Glutamatergic neuron (in vitro differentiated cells): ENCODE results near the gene PACRG. TPM values are rescaled to one million over a fixed set of nuclear protein-coding genes. Genes with fewer than 3 reads are reported as not detected.

Source experiments
- DNase-seq: peaks from one replicate; pipeline ENCODE4 v3.0.0; 2022
- H3K27ac Mint-ChIP-seq: one replicate; pipeline ENCODE4 v1.8.0; 2020; ENCODE audit warnings: mild to moderate bottlenecking, mixed read lengths, inconsistent platforms; ENCODE audit not compliant: unreplicated experiment
- H3K27me3 Mint-ChIP-seq: one replicate; pipeline ENCODE4 v1.8.0; 2020; ENCODE audit warnings: mild to moderate bottlenecking, moderate library complexity, mixed read lengths, inconsistent platforms; ENCODE audit not compliant: unreplicated experiment
- H3K36me3 Mint-ChIP-seq: one replicate; pipeline ENCODE4 v1.8.0; 2020; ENCODE audit warnings: mild to moderate bottlenecking, mixed read lengths, inconsistent platforms; ENCODE audit not compliant: unreplicated experiment
- H3K4me1 Mint-ChIP-seq: one replicate; pipeline ENCODE4 v1.8.0; 2020; ENCODE audit warnings: mild to moderate bottlenecking, low read depth, mixed read lengths, inconsistent platforms; ENCODE audit not compliant: unreplicated experiment
- H3K4me3 Mint-ChIP-seq: one replicate; pipeline ENCODE4 v1.8.0; 2020; ENCODE audit warnings: mild to moderate bottlenecking, mixed read lengths, inconsistent platforms; ENCODE audit not compliant: unreplicated experiment
- H3K9me3 Mint-ChIP-seq: one replicate; pipeline ENCODE4 v1.8.0; 2020; ENCODE audit warnings: mild to moderate bottlenecking, moderate library complexity, mixed read lengths, inconsistent platforms; ENCODE audit not compliant: unreplicated experiment
- total RNA-seq: library from RNA; stranded (reverse); fragmentation: NEBNext Ultra II Directional; extraction: Animal tissue kit (Norgen Biotek cat#: 25700); gene quantifications from one replicate; pipeline ENCODE4 v1.2.1, GENCODE V29; 2021; ENCODE audit not compliant: unreplicated experiment
- TF ChIP-seq, protein P1 (sequence below): fragments of 200-600 bp; sonication (generic); IDR thresholded peaks from one replicate; pipeline ENCODE4 v1.5.0; 2021; ENCODE audit not compliant: partially characterized antibody, unreplicated experiment

PACRG gene
- total RNA-seq, 1 donor from 2014 or later, result not detected

DNA sequence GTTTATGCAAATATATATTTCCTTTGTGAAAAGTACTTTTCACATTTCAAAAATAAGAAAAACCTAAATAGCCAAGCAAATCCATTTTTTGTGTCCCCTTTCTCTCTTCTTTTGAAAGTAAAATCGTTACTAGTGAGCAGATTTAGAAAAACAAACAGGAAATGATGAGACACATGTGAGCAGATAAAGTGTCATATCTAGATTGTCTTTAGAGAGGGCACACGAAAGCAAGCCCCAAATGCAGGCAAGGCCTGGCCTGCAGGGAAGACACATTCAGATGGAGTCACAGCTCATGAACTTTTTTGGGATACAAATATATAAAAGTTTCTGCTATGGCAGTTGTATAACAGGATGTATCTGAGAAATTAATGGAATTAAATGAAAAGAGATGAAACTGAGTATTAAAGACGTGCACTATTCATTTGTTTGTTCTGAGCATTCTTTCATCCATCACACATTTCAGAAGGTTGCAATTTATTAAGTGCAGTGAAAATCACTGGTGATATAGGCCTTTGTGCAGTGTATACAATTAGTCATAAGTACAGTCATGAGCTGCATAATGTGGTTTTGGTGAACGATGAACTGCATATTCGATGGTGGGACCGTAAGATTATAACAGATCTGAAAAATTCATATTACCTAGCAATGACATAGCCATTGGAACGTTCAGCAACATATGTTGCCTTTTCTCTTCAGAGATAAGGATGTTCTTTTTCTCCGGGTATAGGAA lies 101.4 kb downstream of the PACRG start:
- Mint-ChIP-seq H3K9me3 (no peaks in the 10 kb centered on the region), H3K27me3 (no peaks in the 10 kb centered on the region), H3K4me3 (no peak overlapping the region), H3K36me3 (no peaks in the 10 kb centered on the region), H3K4me1 (no peaks in the 10 kb centered on the region), H3K27ac (no peak overlapping the region)
- TF ChIP-seq, protein P1, sequence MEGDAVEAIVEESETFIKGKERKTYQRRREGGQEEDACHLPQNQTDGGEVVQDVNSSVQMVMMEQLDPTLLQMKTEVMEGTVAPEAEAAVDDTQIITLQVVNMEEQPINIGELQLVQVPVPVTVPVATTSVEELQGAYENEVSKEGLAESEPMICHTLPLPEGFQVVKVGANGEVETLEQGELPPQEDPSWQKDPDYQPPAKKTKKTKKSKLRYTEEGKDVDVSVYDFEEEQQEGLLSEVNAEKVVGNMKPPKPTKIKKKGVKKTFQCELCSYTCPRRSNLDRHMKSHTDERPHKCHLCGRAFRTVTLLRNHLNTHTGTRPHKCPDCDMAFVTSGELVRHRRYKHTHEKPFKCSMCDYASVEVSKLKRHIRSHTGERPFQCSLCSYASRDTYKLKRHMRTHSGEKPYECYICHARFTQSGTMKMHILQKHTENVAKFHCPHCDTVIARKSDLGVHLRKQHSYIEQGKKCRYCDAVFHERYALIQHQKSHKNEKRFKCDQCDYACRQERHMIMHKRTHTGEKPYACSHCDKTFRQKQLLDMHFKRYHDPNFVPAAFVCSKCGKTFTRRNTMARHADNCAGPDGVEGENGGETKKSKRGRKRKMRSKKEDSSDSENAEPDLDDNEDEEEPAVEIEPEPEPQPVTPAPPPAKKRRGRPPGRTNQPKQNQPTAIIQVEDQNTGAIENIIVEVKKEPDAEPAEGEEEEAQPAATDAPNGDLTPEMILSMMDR, result no peak
- no peak for DNase-seq

DNA sequence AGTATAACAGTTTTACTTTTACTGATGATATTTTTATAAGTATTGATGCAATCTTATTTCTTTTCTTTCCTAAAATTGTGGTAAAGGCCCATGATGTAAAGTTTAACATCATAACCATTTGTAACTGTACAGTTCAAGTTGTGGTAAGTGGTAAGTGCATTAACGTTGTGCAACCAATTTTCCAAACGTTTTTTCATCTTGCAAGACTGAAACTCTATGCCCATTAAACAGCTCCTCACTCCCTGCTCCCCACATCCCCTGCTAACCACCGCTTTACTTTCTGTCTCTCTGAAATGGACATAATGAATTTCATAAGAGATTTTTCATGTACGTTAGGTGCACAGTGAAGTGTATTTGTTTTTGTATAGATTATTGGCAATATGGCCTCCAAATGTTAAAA lies 106.0 kb downstream of the PACRG start:
- Mint-ChIP-seq H3K4me3 (no peak overlapping the region), H3K4me1 (no peaks in the 10 kb centered on the region)

DNA sequence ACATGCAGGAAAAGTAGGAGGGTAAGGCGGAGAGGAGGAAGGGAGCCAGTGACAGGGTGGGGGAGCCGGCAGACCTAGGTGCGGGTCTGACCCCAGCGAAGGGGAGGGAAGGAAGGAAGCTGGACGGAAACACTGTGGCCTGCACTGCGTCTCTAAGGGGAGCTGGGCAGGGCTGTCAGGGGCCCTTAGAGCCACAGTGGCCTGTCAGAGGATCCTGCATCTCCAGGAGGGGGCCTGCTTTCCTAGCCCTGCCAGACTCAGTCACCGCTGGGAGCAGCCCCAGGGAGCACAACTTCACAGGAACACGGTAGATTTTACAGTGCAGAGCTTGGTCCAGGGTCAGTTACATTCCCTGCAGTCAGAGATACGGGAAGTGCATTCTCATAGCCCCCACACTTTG lies 118.2 kb downstream of the PACRG start:
- Mint-ChIP-seq H3K27me3 (no peaks in the 10 kb centered on the region), H3K4me3 (no peak overlapping the region), H3K4me1 (peaks cover 5% of the 10 kb centered on the region), H3K9me3 (no peaks in the 10 kb centered on the region), H3K27ac (no peak overlapping the region), H3K36me3 (no peaks in the 10 kb centered on the region)
- no peak for DNase-seq
- TF ChIP-seq, protein P1, result no peak

More for the DNA sequence above, 106.0 kb downstream of the PACRG start:
- Mint-ChIP-seq H3K9me3 (no peaks in the 10 kb centered on the region), H3K27me3 (no peaks in the 10 kb centered on the region), H3K36me3 (no peaks in the 10 kb centered on the region), H3K27ac (no peak overlapping the region)
- no peak for DNase-seq
- TF ChIP-seq, protein P1, result no peak

DNA sequence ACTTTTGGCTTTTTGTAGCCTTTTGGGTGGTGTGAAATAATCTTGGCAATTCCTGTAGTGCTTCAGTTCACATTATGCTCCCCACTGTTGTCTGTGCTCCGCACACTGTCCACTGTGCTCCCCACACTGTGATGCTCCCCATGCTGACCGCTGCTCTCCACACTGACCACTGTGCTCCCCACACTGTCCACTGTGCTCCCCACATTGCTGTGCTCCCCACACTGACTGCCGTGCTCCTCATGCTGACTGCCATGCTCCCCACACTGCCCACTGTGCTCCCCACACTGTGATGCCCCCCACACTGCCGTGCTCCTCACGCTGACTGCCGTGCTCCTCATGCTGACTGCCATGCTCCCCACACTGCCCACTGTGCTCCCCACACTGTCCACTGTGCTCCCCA lies 118.9 kb downstream of the PACRG start:
- no peak for DNase-seq
- Mint-ChIP-seq H3K4me3 (no peak overlapping the region), H3K4me1 (peaks cover 5% of the 10 kb centered on the region), H3K36me3 (no peaks in the 10 kb centered on the region), H3K27ac (no peak overlapping the region), H3K9me3 (no peaks in the 10 kb centered on the region), H3K27me3 (no peaks in the 10 kb centered on the region)
- TF ChIP-seq, protein P1, result no peak

DNA sequence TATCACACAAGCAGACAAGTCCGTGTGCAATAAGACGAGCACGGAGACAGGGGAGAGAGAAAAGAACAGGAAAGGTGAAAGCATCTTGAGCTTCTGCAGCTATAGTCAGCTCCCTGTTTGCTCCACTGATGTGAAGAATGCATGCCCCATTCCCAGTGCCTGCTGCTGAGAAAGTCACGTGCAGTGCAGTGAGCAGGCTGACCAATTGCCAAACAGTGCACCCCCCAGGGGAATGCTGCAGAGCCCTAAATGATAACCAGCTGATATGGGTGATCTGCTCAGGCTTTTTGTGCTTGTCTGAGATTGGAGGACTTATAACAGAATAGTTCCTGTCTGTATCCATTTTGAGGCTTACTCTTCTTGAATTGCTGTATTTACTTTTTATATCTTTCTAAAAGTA lies 121.5 kb downstream of the PACRG start:
- peak; percentile 62 for DNase-seq
- Mint-ChIP-seq H3K4me1 (peaks cover 11% of the 10 kb centered on the region), H3K9me3 (no peaks in the 10 kb centered on the region), H3K27ac (no peak overlapping the region), H3K4me3 (no peak overlapping the region), H3K27me3 (no peaks in the 10 kb centered on the region), H3K36me3 (no peaks in the 10 kb centered on the region)
- TF ChIP-seq, protein P1, result no peak
